Myocyte (in vitro differentiated cells): ENCODE measurements around the gene PTPRG. TPM values are rescaled to one million over a fixed set of nuclear protein-coding genes. Genes with fewer than 3 reads are reported as not detected.

Source experiments
- DNase-seq: peaks from one replicate; pipeline ENCODE4 v3.0.0-alpha.2; 2012; ENCODE audit warnings: low read depth
- total RNA-seq: library from RNA; depleted of rRNA; stranded (reverse); fragments of >200 nt; gene quantifications from 2 replicates; pipeline ENCODE4 v1.2.3, GENCODE V29; 2014

The PTPRG gene
- total RNA-seq, 1 donor from 2014 or later: 28.4 TPM

DNA sequence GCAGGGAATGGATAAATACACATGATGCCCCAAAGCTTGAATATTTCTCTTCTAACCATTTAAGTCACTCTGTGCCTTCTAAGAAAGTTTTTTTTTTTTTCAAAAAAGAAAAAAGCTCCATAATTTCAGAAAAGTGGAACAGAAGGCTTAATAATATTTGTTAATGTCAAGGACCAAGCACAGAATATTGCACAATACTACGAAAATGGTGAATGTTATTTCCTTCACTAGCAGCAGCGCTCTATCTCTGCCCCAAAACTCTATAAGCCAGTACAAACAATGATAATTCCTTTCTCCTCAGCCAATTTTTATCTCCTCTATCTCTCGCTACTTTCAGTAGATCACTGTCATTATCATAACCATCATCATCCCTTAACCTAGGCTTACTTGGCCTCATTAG lies 739.2 kb downstream of the PTPRG start:
- no peak for DNase-seq

DNA sequence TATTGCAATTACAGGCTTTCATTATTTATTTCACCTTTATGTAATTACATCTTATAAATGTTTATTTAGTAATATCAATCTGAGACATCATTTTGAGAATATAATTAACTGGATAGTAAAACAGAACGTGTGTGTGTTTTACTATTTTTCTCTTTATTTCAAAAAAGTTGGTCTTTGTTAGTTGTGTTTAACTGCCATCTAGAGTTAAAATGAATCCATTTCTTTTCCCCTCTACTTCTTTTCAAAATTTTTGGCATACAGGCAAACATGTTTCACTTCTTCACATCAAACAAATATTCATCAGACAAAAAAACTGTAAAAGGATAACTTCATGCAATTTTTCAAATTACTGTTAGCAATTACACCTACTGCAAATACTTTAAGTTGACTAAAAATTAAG lies 750.8 kb downstream of the PTPRG start:
- DNase-seq: no peak

DNA sequence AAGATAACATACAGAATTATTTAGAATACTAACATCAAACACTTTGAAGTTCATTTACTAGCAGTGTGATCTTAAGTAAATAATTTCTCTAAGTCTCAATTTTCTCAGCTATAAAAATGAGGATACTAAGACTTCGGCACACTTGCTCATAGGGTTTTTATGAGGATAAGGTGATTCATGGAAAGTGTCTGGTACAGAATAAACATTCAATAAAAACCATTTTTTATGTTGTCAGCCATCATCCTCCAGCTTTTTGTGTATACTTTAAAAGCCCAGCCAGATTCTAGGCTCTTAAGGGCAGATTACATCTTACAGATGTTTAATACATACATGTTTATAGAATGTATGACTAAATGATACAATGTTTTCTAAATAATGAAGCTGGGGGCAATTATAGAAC lies 755.2 kb downstream of the PTPRG start:
- no peak for DNase-seq

DNA sequence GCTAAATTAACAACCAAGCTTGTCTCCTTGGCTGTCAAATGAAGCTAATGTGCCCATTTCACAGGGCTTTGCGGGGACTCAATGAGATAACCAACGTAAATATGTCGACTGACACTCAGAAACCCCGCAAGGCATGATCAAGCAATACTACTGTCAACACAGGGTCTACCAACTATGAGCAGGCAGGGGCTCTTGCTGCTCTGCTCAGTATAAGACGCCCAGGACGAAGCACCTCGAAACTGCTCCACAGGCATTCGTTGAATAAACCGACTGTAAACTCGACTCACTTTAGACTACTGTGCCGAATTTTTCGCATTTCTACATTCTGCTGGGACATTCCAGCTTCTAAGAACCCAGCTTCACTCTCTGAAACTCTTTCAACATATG lies 757.0 kb downstream of the PTPRG start:
- DNase-seq: no peak

DNA sequence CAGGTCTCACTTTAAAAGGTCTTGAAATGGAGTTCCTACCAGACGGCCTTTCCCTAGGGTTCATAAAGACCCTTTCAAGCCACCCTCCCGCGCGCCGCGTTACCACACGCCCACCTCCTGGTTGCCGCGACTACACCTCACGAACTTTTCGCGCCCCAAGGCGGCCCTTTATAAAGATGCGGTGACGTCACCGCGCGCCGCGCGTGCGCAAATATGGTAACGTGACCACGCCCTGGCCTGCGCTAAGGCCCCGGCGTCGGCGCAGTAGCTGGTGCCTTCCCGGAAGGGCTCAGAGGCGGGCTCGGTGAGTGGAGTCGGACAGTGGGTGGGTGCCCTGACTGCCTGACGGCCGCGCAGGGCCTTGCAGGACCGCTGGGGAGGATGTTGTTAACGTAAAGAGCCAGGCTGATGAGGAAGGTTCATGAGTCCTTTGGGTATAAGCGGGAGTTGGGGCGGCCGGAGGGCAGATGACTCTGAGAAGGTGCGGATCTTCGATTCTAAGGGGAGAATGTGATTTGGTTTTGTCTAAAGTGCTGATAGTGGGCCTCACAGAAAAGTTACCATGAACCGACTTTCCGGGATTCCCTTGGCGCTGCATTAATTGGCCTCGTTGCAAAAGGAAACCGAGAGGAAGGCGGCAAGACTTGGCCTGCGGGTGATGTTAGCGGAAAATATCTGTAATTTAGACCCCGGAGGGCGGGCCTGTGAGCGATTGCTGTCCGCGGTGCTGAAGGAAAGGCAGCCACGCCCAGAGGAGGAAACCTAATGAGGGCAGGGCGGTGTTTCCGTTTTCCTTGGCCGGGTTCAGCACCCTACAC lies 757.6 kb downstream of the PTPRG start:
- peak; percentile 89 for DNase-seq

DNA sequence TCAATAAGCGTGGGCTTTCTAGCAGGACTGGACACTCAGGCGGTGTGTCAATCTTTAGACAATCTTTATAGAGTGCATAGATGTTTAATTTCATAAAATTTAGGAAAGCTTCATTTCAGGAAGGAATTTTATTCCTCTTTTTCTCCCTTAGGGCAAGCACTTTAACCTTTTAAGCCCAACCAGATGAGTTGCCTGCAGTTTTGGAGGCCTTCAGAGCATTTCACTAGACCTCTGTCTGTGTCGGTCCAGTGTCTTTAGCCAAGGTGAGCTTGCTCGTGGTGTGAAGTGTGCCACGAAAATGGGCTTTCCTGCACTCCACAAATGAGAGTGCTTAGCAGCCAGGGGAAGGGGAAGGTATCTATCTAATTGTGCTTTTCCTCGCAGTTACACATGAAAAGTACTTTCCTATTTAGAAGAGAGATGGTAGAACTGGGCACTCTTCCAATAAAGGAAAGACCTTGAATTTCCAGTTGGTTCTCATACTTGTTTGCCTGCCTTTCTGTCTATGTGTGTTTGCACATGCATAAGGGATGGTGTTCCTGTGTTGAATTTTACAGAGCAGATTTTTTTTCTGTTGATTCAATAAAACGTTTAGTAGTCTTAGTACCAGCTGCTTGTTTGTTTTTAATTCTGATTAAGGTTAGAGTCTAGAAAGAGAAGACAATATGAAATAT lies 758.3 kb downstream of the PTPRG start:
- no peak for DNase-seq

DNA sequence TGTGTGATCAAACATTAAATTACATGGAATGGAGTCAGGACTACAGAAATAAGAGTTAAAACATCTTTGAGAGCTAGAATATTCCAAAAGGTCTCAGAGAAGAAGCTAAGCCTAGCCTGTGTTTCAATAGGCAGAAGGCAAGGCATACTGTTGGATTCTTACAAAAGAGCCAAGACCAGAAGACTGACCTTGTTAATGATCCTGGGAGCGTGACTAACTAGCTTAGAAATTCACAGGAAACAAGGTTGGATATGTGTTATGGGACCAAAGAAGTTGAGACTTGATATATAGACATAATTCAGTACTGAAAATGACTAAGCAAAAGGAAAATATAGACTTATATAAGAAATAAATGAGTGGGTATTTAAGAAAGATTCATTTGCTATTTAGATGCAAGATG lies 761.9 kb downstream of the PTPRG start:
- DNase-seq: no peak

DNA sequence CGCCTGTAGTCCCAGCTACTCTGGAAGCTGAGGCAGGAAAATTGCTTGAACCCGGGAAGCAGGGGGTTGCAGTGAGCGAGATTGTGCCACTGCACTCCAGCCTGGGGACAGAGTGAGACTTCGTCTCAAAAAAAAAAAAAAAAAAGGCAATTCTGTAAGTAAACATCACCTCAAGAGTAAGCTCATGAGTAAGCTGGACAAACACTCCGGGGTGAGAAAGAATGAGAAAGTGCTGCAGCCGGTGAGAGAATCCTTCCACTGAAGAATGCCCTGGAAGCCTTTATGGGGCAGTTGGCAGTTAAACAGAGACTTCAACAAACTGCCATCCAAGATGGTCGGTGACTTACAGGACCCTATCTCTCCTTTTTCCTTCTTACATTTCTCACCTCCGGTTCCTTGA lies 764.5 kb downstream of the PTPRG start:
- no peak for DNase-seq

DNA sequence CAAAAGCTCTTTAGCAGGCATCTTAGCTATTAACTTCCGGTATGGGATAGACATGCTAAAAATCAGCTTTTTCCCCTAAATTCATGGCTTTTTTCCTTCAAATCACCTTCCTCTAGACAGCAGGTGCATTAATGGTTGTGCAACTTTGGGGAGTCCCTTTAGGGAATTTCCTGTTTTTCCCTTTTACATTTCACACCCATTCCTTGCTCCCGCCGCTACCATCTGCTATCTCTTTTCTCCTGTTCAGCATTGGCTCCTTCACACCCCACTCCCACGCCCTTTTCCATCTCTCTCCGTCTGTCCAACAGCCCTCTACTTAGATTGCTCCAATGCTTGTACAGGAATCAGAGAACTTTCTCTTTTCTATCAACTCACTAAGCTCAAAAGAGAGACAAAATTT lies 768.6 kb downstream of the PTPRG start:
- no peak for DNase-seq

DNA sequence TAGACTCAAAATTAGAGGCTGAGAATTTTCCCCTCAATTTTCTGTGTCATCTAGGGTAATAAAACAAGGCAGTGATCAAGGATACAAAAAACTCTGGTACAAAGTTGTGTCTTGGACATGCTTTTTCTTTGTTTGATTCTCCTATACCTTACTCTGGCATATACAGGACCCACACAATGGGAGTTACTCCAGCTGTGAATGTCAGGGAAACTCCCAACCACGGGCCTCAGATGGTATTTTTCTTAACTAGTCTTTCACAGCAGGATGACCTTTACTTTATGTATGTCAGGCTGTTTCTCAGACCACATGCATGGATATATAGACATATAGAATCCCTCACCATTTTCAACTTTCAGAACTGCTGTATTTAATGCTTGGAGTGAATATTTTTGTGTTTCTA lies 770.6 kb downstream of the PTPRG start:
- DNase-seq: no peak

DNA sequence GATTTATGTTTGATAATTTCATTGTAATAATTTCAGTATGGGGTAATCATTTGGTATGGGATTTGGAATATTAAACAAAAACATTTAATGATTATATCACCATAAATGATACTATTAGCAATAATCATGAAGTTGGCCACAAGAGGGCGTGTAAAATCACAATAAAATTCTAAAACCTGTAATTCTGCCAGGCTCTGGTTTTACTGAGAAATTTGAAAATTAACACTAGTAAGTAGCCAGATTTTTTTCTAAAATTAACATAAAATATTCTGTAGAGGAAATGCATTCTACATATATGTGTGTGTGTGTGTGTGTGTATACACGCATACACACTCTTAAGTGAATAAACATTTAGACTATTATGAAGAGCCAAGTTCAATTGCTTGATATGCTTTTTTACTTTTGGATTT lies 771.5 kb downstream of the PTPRG start:
- peak; percentile 47 for DNase-seq

DNA sequence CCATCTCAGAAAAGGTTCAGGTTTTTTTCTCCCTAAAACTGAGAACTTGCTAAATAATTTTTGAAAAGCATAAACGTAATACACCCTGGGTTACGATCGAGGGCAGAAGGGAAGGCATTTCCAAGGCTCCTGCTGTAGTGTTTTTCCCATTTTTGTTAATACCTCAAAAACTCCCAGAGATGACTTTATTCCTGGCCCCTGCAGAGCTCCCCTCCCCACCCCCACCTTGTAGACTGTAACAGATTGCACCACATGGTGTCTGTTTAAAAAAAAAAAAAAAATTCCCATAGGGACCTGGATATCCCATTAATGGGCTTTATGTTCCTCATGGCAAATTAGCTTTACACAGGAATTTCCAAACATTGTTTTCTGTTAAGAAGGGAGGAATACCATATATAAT lies 773.8 kb downstream of the PTPRG start:
- no peak for DNase-seq

DNA sequence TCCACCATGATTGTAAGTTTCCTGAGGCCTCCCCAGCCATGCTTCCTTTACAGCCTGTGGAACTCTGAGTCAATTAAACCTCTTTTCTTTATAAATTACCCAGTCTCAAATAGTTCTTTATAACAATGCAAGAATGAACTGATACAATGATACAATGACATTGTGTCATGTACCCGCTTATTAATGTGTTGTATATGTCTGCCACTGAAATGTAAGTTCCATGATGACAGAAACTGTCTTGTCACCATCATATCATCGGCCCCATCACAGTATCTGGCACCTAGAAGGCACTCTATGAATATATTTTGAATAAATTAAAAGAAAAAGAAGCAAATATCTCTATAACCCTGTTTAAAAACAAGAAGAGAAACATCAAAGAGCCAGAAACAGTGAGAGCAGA lies 782.4 kb downstream of the PTPRG start:
- DNase-seq: no peak
